K562 (cell line): ENCODE data around the gene AIRE.

Source experiments
- CHD2 ChIP-seq: IDR thresholded peaks from 2 replicates; pipeline ENCODE4 v1.6.1; 2011; ENCODE audit warnings: low read depth, low read length
- CREM ChIP-seq: IDR thresholded peaks from 2 replicates; pipeline ENCODE4 v1.6.1; 2014; ENCODE audit warnings: antibody characterized with exemption, low read depth
- ELF4 ChIP-seq: fragments of 450-650 bp; formaldehyde crosslinking; IDR thresholded peaks from 2 replicates; pipeline ENCODE4 v1.4.0; 2022; ENCODE audit warnings: missing genetic modification characterization
- GATA2 ChIP-seq: sonication (generic); formaldehyde crosslinking; IDR thresholded peaks from 2 replicates; pipeline ENCODE4 v1.4.0; 2020; ENCODE audit warnings: mild to moderate bottlenecking, missing genetic modification reagents
- JUN ChIP-seq, 2 experiments: sonication (generic) in 1 of 2; formaldehyde crosslinking in 1 of 2; IDR thresholded peaks; 2 replicates each; pipeline versions ENCODE4 v1.6.1 to v1.8.0; 2012 to 2022; ENCODE audit warnings: borderline replicate concordance in 2 of 2, mild to moderate bottlenecking in 2 of 2, improper control_type of control experiment in 1 of 2, low read depth in 1 of 2, low read length in 1 of 2, missing genetic modification reagents in 1 of 2
- MEIS2 ChIP-seq: fragments of 450-650 bp; IDR thresholded peaks from 2 replicates; pipeline ENCODE4 v1.6.1; 2014; ENCODE audit warnings: mild to moderate bottlenecking; ENCODE audit not compliant: partially characterized antibody
- NFIC ChIP-seq: fragments of 450-650 bp; IDR thresholded peaks from 2 replicates; pipeline ENCODE4 v1.6.1; 2017; ENCODE audit warnings: mild to moderate bottlenecking, inconsistent platforms
- SMC3 ChIP-seq: conservative IDR thresholded peaks from 2 replicates; pipeline ENCODE4 v1.6.1; 2011; ENCODE audit warnings: low read depth, low read length, improper control_type of control experiment; ENCODE audit not compliant: insufficient read depth
- ZNF140 ChIP-seq: fragments of 250-450 bp; sonication (Bioruptor Pico); IDR thresholded peaks from 2 replicates; pipeline ENCODE4 v1.8.0; 2021; ENCODE audit warnings: moderate library complexity, mild to moderate bottlenecking, inconsistent platforms
- ZNF696 ChIP-seq: fragments of 250-450 bp; sonication (Bioruptor Pico); conservative IDR thresholded peaks from 2 replicates; pipeline ENCODE4 v1.4.0; 2020; ENCODE audit warnings: mild to moderate bottlenecking, moderate library complexity
- TF ChIP-seq, protein P1 (sequence below): fragments of 250-450 bp; sonication (Bioruptor Pico); IDR thresholded peaks from 2 replicates; pipeline ENCODE4 v1.8.0; 2021; ENCODE audit warnings: moderate library complexity, mild to moderate bottlenecking, inconsistent platforms
- TF ChIP-seq, protein P2 (sequence below), 3 experiments: IDR thresholded peaks in 2 of 3; conservative IDR thresholded peaks in 1 of 3; 2 replicates each; pipeline ENCODE4 v1.5.1; 2011 to 2012; ENCODE audit warnings: low read length in 3 of 3, mild to moderate bottlenecking in 3 of 3, control low read depth in 2 of 3, improper control_type of control experiment in 1 of 3, inconsistent platforms in 1 of 3, low read depth in 1 of 3, mixed read lengths in 1 of 3, moderate library complexity in 1 of 3; ENCODE audit not compliant: insufficient read depth in 2 of 3
- TF ChIP-seq, protein P3 (sequence below): fragments of 450-650 bp; IDR thresholded peaks from 2 replicates; pipeline ENCODE4 v1.7.1; 2018; ENCODE audit warnings: mild to moderate bottlenecking, low read depth; ENCODE audit not compliant: partially characterized antibody
- TF ChIP-seq, protein P4 (sequence below): fragments of 450-650 bp; IDR thresholded peaks from 2 replicates; pipeline ENCODE4 v1.6.1; 2016; ENCODE audit warnings: low read depth

DNA sequence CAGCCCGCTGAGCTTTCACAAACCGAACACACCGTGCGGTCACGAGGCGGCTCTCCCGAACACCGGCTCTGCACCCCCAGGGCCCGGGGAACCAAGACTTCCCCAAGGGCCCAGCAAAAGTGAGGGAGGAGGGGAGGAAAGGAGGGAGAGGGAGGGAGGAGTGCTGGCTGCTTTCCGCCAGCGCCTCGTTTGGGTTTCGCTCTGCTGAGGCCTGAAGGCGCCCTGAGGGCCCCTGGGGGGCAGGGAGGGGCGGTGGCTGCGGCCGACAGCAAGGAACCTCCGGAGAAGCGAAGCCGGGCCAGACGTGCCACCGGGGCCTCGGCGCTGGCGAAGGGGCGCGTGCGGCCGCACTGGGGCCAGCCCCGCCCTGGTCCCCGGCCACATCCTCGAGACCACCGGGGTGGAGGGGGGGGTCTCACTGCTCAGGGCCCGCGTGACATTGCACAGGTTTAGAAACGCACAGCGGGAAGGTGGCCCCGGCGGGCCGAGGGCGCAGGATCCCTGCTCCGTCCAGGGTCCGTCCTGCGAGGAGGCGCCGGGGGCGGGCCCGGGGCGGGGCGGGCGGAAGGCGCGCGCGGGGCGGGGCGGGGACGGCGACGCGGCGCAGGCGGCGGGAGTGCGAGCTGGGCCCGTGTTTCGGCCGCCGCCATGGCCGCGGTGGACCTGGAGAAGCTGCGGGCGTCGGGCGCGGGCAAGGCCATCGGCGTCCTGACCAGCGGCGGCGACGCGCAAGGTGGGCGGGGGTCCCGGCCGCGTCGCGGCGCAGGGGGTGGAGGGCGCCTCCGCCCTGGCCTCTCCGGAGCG, 14.0 kb downstream of the AIRE start, which contains the start of gene PFKL:
- TF ChIP-seq JUN (IDR thresholded peaks at IDR 0.05; ENCODE audit: borderline replicate concordance, low read depth, low read length) (no peak), JUN (CRISPR knock-in tag; IDR thresholded peaks at IDR 0.05; ENCODE audit: borderline replicate concordance) (0 out of 2 replicates have a peak, but pooled peaks have one; percentile 52), NFIC (peak; percentile 69), ZNF140 (CRISPR knock-in tag) (no peak), CHD2 (no peak), ZNF696 (CRISPR knock-in tag) (no peak), CREM (no peak), GATA2 (CRISPR knock-in tag) (no peak), SMC3 (no peak), ELF4 (CRISPR knock-in tag) (0 out of 2 replicates have a peak, but pooled peaks have one; percentile 67), MEIS2 (no peak)
- TF ChIP-seq, protein P1, sequence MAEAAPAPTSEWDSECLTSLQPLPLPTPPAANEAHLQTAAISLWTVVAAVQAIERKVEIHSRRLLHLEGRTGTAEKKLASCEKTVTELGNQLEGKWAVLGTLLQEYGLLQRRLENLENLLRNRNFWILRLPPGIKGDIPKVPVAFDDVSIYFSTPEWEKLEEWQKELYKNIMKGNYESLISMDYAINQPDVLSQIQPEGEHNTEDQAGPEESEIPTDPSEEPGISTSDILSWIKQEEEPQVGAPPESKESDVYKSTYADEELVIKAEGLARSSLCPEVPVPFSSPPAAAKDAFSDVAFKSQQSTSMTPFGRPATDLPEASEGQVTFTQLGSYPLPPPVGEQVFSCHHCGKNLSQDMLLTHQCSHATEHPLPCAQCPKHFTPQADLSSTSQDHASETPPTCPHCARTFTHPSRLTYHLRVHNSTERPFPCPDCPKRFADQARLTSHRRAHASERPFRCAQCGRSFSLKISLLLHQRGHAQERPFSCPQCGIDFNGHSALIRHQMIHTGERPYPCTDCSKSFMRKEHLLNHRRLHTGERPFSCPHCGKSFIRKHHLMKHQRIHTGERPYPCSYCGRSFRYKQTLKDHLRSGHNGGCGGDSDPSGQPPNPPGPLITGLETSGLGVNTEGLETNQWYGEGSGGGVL (CRISPR knock-in tag) = no peak
- TF ChIP-seq, protein P2, sequence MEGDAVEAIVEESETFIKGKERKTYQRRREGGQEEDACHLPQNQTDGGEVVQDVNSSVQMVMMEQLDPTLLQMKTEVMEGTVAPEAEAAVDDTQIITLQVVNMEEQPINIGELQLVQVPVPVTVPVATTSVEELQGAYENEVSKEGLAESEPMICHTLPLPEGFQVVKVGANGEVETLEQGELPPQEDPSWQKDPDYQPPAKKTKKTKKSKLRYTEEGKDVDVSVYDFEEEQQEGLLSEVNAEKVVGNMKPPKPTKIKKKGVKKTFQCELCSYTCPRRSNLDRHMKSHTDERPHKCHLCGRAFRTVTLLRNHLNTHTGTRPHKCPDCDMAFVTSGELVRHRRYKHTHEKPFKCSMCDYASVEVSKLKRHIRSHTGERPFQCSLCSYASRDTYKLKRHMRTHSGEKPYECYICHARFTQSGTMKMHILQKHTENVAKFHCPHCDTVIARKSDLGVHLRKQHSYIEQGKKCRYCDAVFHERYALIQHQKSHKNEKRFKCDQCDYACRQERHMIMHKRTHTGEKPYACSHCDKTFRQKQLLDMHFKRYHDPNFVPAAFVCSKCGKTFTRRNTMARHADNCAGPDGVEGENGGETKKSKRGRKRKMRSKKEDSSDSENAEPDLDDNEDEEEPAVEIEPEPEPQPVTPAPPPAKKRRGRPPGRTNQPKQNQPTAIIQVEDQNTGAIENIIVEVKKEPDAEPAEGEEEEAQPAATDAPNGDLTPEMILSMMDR (IDR thresholded peaks at IDR 0.05 in 2 of 3, conservative IDR thresholded peaks at IDR 0.05 in 1 of 3; ENCODE audit: insufficient read depth in 2 of 3, low read depth in 1 of 3, low read length in 3 of 3) = no peak
- TF ChIP-seq, protein P3, sequence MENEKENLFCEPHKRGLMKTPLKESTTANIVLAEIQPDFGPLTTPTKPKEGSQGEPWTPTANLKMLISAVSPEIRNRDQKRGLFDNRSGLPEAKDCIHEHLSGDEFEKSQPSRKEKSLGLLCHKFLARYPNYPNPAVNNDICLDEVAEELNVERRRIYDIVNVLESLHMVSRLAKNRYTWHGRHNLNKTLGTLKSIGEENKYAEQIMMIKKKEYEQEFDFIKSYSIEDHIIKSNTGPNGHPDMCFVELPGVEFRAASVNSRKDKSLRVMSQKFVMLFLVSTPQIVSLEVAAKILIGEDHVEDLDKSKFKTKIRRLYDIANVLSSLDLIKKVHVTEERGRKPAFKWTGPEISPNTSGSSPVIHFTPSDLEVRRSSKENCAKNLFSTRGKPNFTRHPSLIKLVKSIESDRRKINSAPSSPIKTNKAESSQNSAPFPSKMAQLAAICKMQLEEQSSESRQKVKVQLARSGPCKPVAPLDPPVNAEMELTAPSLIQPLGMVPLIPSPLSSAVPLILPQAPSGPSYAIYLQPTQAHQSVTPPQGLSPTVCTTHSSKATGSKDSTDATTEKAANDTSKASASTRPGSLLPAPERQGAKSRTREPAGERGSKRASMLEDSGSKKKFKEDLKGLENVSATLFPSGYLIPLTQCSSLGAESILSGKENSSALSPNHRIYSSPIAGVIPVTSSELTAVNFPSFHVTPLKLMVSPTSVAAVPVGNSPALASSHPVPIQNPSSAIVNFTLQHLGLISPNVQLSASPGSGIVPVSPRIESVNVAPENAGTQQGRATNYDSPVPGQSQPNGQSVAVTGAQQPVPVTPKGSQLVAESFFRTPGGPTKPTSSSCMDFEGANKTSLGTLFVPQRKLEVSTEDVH = no peak
- TF ChIP-seq, protein P4, sequence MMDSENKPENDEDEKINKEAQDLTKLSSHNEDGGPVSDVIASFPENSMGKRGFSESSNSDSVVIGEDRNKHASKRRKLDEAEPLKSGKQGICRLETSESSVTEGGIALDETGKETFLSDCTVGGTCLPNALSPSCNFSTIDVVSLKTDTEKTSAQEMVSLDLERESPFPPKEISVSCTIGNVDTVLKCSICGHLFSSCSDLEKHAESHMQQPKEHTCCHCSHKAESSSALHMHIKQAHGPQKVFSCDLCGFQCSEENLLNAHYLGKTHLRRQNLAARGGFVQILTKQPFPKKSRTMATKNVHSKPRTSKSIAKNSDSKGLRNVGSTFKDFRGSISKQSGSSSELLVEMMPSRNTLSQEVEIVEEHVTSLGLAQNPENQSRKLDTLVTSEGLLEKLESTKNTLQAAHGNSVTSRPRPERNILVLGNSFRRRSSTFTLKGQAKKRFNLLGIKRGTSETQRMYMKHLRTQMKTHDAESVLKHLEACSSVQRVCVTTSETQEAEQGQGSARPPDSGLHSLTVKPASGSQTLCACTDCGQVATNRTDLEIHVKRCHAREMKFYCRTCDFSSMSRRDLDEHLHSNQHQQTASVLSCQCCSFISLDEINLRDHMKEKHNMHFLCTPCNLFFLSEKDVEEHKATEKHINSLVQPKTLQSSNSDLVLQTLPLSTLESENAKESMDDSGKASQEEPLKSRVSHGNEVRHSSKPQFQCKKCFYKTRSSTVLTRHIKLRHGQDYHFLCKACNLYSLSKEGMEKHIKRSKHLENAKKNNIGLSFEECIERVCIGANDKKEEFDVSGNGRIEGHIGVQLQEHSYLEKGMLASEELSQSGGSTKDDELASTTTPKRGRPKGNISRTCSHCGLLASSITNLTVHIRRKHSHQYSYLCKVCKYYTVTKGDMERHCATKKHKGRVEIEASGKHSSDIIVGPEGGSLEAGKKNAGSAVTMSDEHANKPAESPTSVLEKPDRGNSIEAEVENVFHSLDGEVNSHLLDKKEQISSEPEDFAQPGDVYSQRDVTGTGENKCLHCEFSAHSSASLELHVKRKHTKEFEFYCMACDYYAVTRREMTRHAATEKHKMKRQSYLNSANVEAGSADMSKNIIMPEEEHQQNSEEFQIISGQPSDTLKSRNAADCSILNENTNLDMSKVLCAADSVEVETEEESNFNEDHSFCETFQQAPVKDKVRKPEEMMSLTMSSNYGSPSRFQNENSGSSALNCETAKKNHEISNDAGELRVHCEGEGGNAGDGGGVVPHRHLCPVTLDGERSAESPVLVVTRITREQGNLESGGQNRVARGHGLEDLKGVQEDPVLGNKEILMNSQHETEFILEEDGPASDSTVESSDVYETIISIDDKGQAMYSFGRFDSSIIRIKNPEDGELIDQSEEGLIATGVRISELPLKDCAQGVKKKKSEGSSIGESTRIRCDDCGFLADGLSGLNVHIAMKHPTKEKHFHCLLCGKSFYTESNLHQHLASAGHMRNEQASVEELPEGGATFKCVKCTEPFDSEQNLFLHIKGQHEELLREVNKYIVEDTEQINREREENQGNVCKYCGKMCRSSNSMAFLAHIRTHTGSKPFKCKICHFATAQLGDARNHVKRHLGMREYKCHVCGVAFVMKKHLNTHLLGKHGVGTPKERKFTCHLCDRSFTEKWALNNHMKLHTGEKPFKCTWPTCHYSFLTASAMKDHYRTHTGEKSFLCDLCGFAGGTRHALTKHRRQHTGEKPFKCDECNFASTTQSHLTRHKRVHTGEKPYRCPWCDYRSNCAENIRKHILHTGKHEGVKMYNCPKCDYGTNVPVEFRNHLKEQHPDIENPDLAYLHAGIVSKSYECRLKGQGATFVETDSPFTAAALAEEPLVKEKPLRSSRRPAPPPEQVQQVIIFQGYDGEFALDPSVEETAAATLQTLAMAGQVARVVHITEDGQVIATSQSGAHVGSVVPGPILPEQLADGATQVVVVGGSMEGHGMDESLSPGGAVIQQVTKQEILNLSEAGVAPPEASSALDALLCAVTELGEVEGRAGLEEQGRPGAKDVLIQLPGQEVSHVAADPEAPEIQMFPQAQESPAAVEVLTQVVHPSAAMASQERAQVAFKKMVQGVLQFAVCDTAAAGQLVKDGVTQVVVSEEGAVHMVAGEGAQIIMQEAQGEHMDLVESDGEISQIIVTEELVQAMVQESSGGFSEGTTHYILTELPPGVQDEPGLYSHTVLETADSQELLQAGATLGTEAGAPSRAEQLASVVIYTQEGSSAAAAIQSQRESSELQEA = no peak
